ENCODE data around the gene TMEM89.

Gene TMEM89

DNA sequence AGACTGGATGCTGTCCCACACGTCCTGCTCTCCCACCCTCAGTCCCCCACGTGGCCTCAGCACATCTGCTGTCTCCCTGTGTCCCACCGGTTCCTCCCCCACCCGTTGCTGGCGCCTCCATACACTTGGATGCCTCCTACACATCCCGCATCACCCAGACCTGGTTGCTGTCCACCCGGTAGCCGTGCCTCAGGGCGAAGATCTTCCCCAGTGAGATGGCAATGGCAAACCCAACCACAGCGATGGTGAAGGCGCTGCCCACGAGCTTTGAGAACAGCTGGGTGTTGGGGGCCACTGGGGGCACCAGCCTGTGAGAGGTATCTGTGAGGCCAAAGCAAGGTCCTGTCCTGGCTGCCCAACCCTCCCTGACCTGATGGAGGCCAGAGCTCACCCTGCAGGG, 9.3 kb upstream of the TMEM89 start:
- TF ChIP-seq, protein P1, sequence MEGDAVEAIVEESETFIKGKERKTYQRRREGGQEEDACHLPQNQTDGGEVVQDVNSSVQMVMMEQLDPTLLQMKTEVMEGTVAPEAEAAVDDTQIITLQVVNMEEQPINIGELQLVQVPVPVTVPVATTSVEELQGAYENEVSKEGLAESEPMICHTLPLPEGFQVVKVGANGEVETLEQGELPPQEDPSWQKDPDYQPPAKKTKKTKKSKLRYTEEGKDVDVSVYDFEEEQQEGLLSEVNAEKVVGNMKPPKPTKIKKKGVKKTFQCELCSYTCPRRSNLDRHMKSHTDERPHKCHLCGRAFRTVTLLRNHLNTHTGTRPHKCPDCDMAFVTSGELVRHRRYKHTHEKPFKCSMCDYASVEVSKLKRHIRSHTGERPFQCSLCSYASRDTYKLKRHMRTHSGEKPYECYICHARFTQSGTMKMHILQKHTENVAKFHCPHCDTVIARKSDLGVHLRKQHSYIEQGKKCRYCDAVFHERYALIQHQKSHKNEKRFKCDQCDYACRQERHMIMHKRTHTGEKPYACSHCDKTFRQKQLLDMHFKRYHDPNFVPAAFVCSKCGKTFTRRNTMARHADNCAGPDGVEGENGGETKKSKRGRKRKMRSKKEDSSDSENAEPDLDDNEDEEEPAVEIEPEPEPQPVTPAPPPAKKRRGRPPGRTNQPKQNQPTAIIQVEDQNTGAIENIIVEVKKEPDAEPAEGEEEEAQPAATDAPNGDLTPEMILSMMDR (IDR thresholded peaks at IDR 0.05; ENCODE audit: insufficient read depth, low read length, poor library complexity, severe bottlenecking): no peak
- TF ChIP-seq EZH2phosphoT487 (conservative IDR thresholded peaks at IDR 0.05; ENCODE audit: low read length): no peak
- no peak overlapping the region for H3K4me3 ChIP-seq (ENCODE audit: insufficient read depth, low read length, poor library complexity, severe bottlenecking)
- H3K27ac ChIP-seq (ENCODE audit: low read depth, low read length): no peak overlapping the region
- H2AFZ ChIP-seq (ENCODE audit: low read depth, low read length, severe bottlenecking): no peak overlapping the region
- H3F3A ChIP-seq (ENCODE audit: insufficient read depth): no peaks in the 10 kb centered on the region
- no peak overlapping the region for H3K4me2 ChIP-seq (ENCODE audit: low read depth, low read length, poor library complexity, severe bottlenecking)
- H4K20me1 ChIP-seq (ENCODE audit: low read depth, low read length): no peaks in the 10 kb centered on the region
- H3K79me2 ChIP-seq (ENCODE audit: insufficient read depth, low read length): no peaks in the 10 kb centered on the region
- no peak overlapping the region for H3K9ac ChIP-seq (ENCODE audit: low read length)
- no peaks in the 10 kb centered on the region for H3K27me3 ChIP-seq (ENCODE audit: low read length)
- H3K9me3 ChIP-seq (ENCODE audit: insufficient read depth, low read length): no peaks in the 10 kb centered on the region
- no peaks in the 10 kb centered on the region for H3K9me2 ChIP-seq (replicated peaks; ENCODE audit: insufficient read depth, low read length)
- no peaks in the 10 kb centered on the region for H3K36me3 ChIP-seq (ENCODE audit: low read length)

DNA sequence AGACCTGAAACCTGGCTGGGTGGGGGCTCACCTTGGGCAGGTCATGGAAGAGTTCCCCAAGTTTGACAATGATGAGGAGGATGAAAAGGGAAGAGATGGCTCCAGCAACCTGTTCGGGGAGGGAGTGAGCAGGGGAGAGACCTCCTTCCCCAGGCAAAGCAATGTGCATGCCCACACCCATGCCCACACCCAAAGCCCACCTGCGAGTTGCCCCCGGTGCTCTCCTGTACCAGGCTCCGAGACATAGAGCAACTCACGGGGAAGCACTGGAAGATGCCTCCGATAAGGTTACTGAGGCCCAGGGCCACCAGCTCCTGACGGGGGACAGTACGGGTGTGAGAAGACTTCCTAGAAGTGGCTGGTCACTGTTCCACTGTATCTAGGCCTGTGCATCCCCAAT, 8.8 kb upstream of the TMEM89 start:
- H3K9me2 ChIP-seq (replicated peaks; ENCODE audit: insufficient read depth, low read length): no peaks in the 10 kb centered on the region
- no peak overlapping the region for H3K4me2 ChIP-seq (ENCODE audit: low read depth, low read length, poor library complexity, severe bottlenecking)
- no peaks in the 10 kb centered on the region for H3K79me2 ChIP-seq (ENCODE audit: insufficient read depth, low read length)
- no peaks in the 10 kb centered on the region for H3K9me3 ChIP-seq (ENCODE audit: insufficient read depth, low read length)
- no peak overlapping the region for H3K27ac ChIP-seq (ENCODE audit: low read depth, low read length)
- no peak overlapping the region for H2AFZ ChIP-seq (ENCODE audit: low read depth, low read length, severe bottlenecking)
- H3F3A ChIP-seq (ENCODE audit: insufficient read depth): no peaks in the 10 kb centered on the region
- H4K20me1 ChIP-seq (ENCODE audit: low read depth, low read length): no peaks in the 10 kb centered on the region
- H3K4me3 ChIP-seq (ENCODE audit: insufficient read depth, low read length, poor library complexity, severe bottlenecking): no peak overlapping the region
- H3K9ac ChIP-seq (ENCODE audit: low read length): no peak overlapping the region
- TF ChIP-seq, protein P1 (IDR thresholded peaks at IDR 0.05; ENCODE audit: insufficient read depth, low read length, poor library complexity, severe bottlenecking): no peak
- H3K36me3 ChIP-seq (ENCODE audit: low read length): no peaks in the 10 kb centered on the region
- no peaks in the 10 kb centered on the region for H3K27me3 ChIP-seq (ENCODE audit: low read length)

DNA sequence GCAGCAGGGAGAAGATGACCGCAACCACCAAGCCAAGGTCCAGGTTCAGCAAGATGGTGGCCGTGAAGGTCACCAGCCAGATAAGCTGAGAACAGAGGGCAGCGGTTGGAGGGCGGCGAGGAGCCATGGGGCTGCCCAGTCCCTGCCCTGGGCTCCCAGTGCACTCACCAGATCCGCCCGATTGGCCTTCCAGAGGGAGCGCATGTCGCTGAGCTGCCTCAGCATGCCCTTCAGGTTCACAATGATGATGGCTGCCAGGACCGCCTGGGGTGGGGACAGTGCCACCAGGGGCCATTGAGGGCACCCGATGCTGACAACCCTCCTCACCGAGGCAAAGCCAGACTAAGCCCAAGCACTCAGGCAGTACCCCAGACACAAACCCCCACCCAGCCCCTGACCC, 8.3 kb upstream of the TMEM89 start:
- H3K4me2 ChIP-seq (ENCODE audit: low read depth, low read length, poor library complexity, severe bottlenecking): no peak overlapping the region
- no peaks in the 10 kb centered on the region for H3K9me2 ChIP-seq (replicated peaks; ENCODE audit: insufficient read depth, low read length)
- no peak overlapping the region for H3K9ac ChIP-seq (ENCODE audit: low read length)
- H3K27ac ChIP-seq (ENCODE audit: low read depth, low read length): no peak overlapping the region
- no peaks in the 10 kb centered on the region for H3K27me3 ChIP-seq (ENCODE audit: low read length)
- no peaks in the 10 kb centered on the region for H3K79me2 ChIP-seq (ENCODE audit: insufficient read depth, low read length)
- TF ChIP-seq, protein P1 (IDR thresholded peaks at IDR 0.05; ENCODE audit: insufficient read depth, low read length, poor library complexity, severe bottlenecking): no peak
- H2AFZ ChIP-seq (ENCODE audit: low read depth, low read length, severe bottlenecking): no peak overlapping the region
- H3K4me3 ChIP-seq (ENCODE audit: insufficient read depth, low read length, poor library complexity, severe bottlenecking): no peak overlapping the region
- no peaks in the 10 kb centered on the region for H3K36me3 ChIP-seq (ENCODE audit: low read length)
- H3F3A ChIP-seq (ENCODE audit: insufficient read depth): no peaks in the 10 kb centered on the region
- H4K20me1 ChIP-seq (ENCODE audit: low read depth, low read length): no peaks in the 10 kb centered on the region
- H3K9me3 ChIP-seq (ENCODE audit: insufficient read depth, low read length): no peaks in the 10 kb centered on the region
